K562 (cell line): ENCODE measurements around the gene USP48. TPM values are rescaled to one million over a fixed set of nuclear protein-coding genes. Genes with fewer than 3 reads are reported as not detected.

Experiments
- BRCA1 ChIP-seq, 2 experiments: fragments of 450-650 bp in 1 of 2; sonication (generic) in 1 of 2; formaldehyde crosslinking in 1 of 2; IDR thresholded peaks; 2 replicates each; pipeline versions ENCODE4 v1.5.0 to v1.6.1; 2017 to 2020; ENCODE audit warnings: mild to moderate bottlenecking in 1 of 2, missing genetic modification reagents in 1 of 2
- CHCHD3 ChIP-seq: fragments of 250-450 bp; sonication (Bioruptor Pico); IDR thresholded peaks from 2 replicates; pipeline ENCODE4 v2.1.2; 2022; ENCODE audit warnings: mild to moderate bottlenecking
- CREB5 ChIP-seq: fragments of 250-450 bp; sonication (Bioruptor Pico); IDR thresholded peaks from 2 replicates; pipeline ENCODE4 v1.5.0; 2020; ENCODE audit warnings: mild to moderate bottlenecking
- HNRNPLL ChIP-seq: fragments of 200-400 bp; formaldehyde crosslinking; IDR thresholded peaks from 2 replicates; pipeline ENCODE4 v1.6.1; 2017; ENCODE audit warnings: low read length, low read depth, mild to moderate bottlenecking; ENCODE audit not compliant: poor library complexity, severe bottlenecking
- ILK ChIP-seq: fragments of 450-650 bp; IDR thresholded peaks from 2 replicates; pipeline ENCODE4 v1.6.1; 2016; ENCODE audit warnings: missing genetic modification characterization, low read depth, mild to moderate bottlenecking, missing compliant biosample characterization, moderate library complexity, borderline replicate concordance
- KDM5B ChIP-seq: fragments of 200-600 bp; sonication (generic); IDR thresholded peaks from 2 replicates; pipeline ENCODE4 v1.6.1; 2012; ENCODE audit warnings: low read depth, mild to moderate bottlenecking, moderate library complexity, low read length, control low read depth, inconsistent platforms; ENCODE audit not compliant: insufficient replicate concordance
- NRF1 ChIP-seq, 2 experiments: fragments of 450-650 bp; IDR thresholded peaks in 1 of 2; conservative IDR thresholded peaks in 1 of 2; 2 replicates each; pipeline ENCODE4 v1.6.1; 2014; ENCODE audit warnings: mild to moderate bottlenecking in 2 of 2
- OTX1 ChIP-seq: fragments of 450-650 bp; formaldehyde crosslinking; IDR thresholded peaks from 2 replicates; pipeline ENCODE4 v1.4.0; 2022; ENCODE audit warnings: mild to moderate bottlenecking
- POU5F1 ChIP-seq: fragments of 150-350 bp; IDR thresholded peaks from 2 replicates; pipeline ENCODE4 v1.6.1; 2014; ENCODE audit warnings: borderline replicate concordance, low read length, low read depth, mild to moderate bottlenecking; ENCODE audit not compliant: partially characterized antibody
- PREB ChIP-seq: sonication (generic); formaldehyde crosslinking; IDR thresholded peaks from 2 replicates; pipeline ENCODE4 v1.8.1; 2023; ENCODE audit warnings: mild to moderate bottlenecking, missing genetic modification reagents
- RBFOX2 ChIP-seq: fragments of 200-400 bp; formaldehyde crosslinking; IDR thresholded peaks from 2 replicates; pipeline ENCODE4 v1.6.1; 2017; ENCODE audit warnings: low read depth, mild to moderate bottlenecking, low read length, moderate library complexity
- RBM34 ChIP-seq: fragments of 200-400 bp; formaldehyde crosslinking; IDR thresholded peaks from 2 replicates; pipeline ENCODE4 v1.6.1; 2018; ENCODE audit warnings: low read length, borderline replicate concordance; ENCODE audit not compliant: insufficient read depth
- RUNX1 ChIP-seq: sonication (generic); IDR thresholded peaks from 2 replicates; pipeline ENCODE4 v1.6.1; 2016; ENCODE audit warnings: antibody characterized with exemption, low read depth
- TCFL5 ChIP-seq: fragments of 250-450 bp; sonication (Bioruptor Pico); conservative IDR thresholded peaks from 2 replicates; pipeline ENCODE4 v1.6.1; 2021; ENCODE audit warnings: mild to moderate bottlenecking, moderate library complexity, matching md5 sums
- THAP12 ChIP-seq: fragments of 250-450 bp; sonication (Bioruptor Pico); IDR thresholded peaks from 2 replicates; pipeline ENCODE4 v1.9.0; 2021; ENCODE audit warnings: mild to moderate bottlenecking, inconsistent platforms
- USF1 ChIP-seq: sonication (generic); formaldehyde crosslinking; IDR thresholded peaks from 2 replicates; pipeline ENCODE4 v1.9.0; 2022; ENCODE audit warnings: mild to moderate bottlenecking, missing genetic modification reagents
- ZKSCAN8 ChIP-seq: fragments of 200-800 bp; sonication (Bioruptor generic); IDR thresholded peaks from 2 replicates; pipeline ENCODE4 v1.6.1; 2016; ENCODE audit warnings: missing genetic modification characterization, missing compliant biosample characterization
- ZNF143 ChIP-seq: sonication (generic); formaldehyde crosslinking; IDR thresholded peaks from 2 replicates; pipeline ENCODE4 v1.9.0; 2022; ENCODE audit warnings: mild to moderate bottlenecking, missing genetic modification reagents
- ZNF175 ChIP-seq: fragments of 200-800 bp; sonication (Bioruptor generic); IDR thresholded peaks from 2 replicates; pipeline ENCODE4 v1.6.1; 2016; ENCODE audit warnings: low read depth, mild to moderate bottlenecking, missing genetic modification characterization, missing compliant biosample characterization
- ZNF77 ChIP-seq: fragments of 250-450 bp; sonication (Bioruptor Pico); IDR thresholded peaks from 2 replicates; pipeline ENCODE4 v1.5.0; 2020
- polyA plus RNA-seq, 8 experiments: library from polyadenylated mRNA; depleted of rRNA in 4 of 8; stranded (reverse) in 5 of 8; unstranded in 3 of 8; fragments of >200 nt; fragmentation: Nextera tagmentation in 2 of 8; fragmentation: Illumina TruSeq in 1 of 8; extraction: Ambion mirVana in 2 of 8; extraction: Trizol in 1 of 8; gene quantifications; 2 replicates each; pipeline versions ENCODE4 v1.2.1 to v1.2.3, GENCODE V29; 2011 to 2014; ENCODE audit warnings: inconsistent platforms in 1 of 8, missing spikeins in 1 of 8
- total RNA-seq, 7 experiments: library from RNA; depleted of rRNA in 6 of 7; stranded (reverse); fragments of >200 nt in 6 of 7; fragmentation: Illumina TruSeq in 2 of 7; extraction: Trizol in 2 of 7; gene quantifications; 2 replicates each; pipeline versions ENCODE4 v1.2.1 to v1.2.3, GENCODE V29; 2011 to 2021; ENCODE audit warnings: low replicate concordance in 1 of 7

USP48 gene
- total and polyA plus RNA-seq, 9 of the 15 experiments (the other 6 are each of a cell fraction or from before 2014, with no cell fraction given) = 23.3 to 123 (median 106) TPM

GRCh38 chr1:21659099-21659923 is 123.6 kb downstream of the USP48 start (continued):
- TF ChIP-seq TCFL5 (no peak), PREB (no peak), POU5F1 (peak; percentile 37), USF1 (peak; percentile 11; the same call in 1 of the 2 replicates), ZKSCAN8 (CRISPR knock-in tag) (no peak), CREB5 (CRISPR knock-in tag) (no peak), NRF1 (conservative IDR thresholded peaks at IDR 0.05 in 1 of 2, IDR thresholded peaks at IDR 0.05 in 1 of 2) (peak; percentile 82 to 85), RUNX1 (no peak), ZNF175 (peak; percentile 74; the same call in 1 of the 2 replicates), OTX1 (CRISPR knock-in tag) (peak; percentile 61; the same call in 1 of the 2 replicates), ZNF77 (no peak), RBM34 (no peak), THAP12 (CRISPR knock-in tag) (no peak), RBFOX2 (peak; percentile 58), CHCHD3 (CRISPR knock-in tag) (no peak), ILK (tag) (no peak), ZNF143 (CRISPR knock-in tag) (peak; percentile 56; the same call in 1 of the 2 replicates), KDM5B (no peak), BRCA1 (IDR thresholded peaks at IDR 0.05) (no peak), BRCA1 (CRISPR knock-in tag; IDR thresholded peaks at IDR 0.05) (peak; percentile 78; the same call in 1 of the 2 replicates), HNRNPLL (no peak)
